ENCODE measurements around the gene GALNT14.
A peak's percentile ranks its signal among the peaks of the same experiment; 100 is the strongest.

Gene GALNT14, protein sequence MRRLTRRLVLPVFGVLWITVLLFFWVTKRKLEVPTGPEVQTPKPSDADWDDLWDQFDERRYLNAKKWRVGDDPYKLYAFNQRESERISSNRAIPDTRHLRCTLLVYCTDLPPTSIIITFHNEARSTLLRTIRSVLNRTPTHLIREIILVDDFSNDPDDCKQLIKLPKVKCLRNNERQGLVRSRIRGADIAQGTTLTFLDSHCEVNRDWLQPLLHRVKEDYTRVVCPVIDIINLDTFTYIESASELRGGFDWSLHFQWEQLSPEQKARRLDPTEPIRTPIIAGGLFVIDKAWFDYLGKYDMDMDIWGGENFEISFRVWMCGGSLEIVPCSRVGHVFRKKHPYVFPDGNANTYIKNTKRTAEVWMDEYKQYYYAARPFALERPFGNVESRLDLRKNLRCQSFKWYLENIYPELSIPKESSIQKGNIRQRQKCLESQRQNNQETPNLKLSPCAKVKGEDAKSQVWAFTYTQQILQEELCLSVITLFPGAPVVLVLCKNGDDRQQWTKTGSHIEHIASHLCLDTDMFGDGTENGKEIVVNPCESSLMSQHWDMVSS

DNA sequence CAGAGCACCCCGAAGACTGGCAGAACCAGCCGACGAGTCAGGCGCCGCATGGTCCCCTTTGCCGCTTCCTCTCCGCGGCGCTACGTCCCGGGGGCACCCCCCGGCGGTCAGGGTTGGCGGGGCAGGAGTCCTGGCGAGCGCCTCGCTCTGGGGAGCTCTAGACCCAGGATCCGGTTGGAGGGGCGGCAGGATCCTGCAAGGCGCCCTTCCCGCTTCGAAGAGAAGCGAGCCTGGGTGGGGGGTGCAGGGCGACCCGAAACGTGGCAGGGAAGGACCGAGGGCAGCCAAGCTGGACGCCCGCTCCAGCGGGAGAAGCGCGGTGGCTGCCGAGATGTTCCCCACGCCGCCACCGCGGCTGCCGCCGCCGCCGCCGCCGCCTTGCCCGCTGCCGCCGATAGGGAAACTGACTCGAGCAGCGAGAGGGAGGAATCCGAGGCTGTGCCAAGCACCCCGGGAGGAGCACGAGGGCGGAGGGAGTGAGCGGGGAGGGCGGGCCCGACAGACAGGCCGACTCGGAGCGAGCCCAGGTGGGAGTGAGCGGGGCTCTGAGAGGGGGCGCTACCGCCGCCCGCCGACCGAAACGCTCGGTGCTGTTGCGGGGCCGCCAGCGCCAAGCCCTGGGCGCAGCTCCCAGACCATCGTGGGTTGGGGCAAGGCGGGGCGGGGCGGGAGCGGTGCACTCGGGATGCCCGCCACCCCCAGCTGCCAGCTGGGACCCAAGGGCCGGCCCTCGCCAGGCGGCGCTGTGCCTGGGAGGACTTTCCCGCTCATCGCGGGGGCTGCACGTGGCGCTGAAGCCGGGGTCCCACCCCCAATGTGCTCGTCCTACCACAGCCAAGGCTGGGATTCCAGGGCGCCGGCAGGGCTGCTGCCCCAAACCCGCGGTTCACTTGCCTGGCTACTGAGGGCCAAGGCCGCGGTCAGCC is at the start of gene GALNT14:
Gene GALNT14, minus strand, starts transcription at position 404 of the 926 bp plus-strand sequence. Its CDS starts 354 bp downstream, at position 50.
- TF ChIP-seq, protein P1, sequence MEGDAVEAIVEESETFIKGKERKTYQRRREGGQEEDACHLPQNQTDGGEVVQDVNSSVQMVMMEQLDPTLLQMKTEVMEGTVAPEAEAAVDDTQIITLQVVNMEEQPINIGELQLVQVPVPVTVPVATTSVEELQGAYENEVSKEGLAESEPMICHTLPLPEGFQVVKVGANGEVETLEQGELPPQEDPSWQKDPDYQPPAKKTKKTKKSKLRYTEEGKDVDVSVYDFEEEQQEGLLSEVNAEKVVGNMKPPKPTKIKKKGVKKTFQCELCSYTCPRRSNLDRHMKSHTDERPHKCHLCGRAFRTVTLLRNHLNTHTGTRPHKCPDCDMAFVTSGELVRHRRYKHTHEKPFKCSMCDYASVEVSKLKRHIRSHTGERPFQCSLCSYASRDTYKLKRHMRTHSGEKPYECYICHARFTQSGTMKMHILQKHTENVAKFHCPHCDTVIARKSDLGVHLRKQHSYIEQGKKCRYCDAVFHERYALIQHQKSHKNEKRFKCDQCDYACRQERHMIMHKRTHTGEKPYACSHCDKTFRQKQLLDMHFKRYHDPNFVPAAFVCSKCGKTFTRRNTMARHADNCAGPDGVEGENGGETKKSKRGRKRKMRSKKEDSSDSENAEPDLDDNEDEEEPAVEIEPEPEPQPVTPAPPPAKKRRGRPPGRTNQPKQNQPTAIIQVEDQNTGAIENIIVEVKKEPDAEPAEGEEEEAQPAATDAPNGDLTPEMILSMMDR (IDR thresholded peaks at IDR 0.05): peak; percentile 40; the same call in 1 of the 2 replicates

DNA sequence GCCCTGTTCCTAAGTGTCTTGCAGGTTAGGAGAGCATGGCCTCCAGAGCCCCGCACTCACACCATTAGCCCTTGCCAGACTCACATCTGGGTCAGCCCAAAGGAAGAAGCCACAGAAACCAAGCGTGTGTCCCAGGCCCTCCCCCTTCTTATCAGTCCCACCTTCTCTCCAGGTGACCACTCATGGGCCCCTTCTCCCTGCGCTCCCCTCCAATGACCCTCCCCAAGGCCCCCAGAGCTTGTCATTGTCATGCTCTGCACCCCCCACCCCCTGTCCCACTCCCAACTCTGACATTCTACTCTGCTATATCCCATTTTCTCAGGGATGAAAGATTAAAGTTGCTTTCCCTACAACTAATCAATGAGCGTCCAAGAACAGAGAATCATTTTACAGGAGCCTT is 48.9 kb upstream of the GALNT14 start:
- TF ChIP-seq, protein P1 (IDR thresholded peaks at IDR 0.05): no peak

DNA sequence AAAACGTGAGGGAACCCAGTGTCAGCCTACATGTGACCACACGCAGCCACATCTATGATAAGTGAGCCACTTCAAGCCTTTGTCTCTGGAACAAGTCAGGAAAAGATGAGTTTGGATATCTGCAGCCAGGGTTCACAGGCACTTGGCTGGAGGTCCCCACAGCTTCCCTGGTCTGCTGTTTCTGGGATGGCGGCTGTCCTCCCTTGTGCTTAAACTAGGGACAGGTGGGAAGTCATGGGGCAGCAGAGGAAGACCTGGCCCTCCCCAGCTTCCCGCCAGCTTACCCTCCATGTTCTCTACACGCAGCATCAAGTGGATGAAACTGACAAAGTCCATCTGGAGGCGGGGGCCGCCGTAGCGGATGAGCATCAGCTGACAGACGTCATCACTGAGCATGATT is 38.5 kb upstream of the GALNT14 start:
- TF ChIP-seq, protein P1 (IDR thresholded peaks at IDR 0.05): no peak

DNA sequence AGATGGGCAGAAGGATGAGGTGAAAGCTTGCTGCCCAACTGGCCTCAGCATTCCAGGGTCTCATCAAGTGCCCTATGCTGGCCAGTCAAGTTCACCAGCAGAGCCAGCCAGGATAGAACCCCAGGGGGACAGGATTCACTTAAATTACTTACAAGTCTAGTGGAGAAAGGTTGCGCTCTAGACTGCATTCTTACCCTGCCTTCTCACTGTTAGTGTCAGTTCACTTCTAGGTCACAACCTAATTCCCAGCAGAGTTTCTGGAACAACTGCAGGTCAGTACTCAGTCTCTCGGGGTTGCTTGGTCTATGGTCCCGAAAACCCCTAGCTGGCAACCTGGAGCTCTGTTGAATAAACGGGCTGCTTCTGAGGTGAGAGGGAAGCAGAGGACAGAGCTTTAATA is 32.9 kb upstream of the GALNT14 start:
- TF ChIP-seq, protein P1 (IDR thresholded peaks at IDR 0.05): no peak

DNA sequence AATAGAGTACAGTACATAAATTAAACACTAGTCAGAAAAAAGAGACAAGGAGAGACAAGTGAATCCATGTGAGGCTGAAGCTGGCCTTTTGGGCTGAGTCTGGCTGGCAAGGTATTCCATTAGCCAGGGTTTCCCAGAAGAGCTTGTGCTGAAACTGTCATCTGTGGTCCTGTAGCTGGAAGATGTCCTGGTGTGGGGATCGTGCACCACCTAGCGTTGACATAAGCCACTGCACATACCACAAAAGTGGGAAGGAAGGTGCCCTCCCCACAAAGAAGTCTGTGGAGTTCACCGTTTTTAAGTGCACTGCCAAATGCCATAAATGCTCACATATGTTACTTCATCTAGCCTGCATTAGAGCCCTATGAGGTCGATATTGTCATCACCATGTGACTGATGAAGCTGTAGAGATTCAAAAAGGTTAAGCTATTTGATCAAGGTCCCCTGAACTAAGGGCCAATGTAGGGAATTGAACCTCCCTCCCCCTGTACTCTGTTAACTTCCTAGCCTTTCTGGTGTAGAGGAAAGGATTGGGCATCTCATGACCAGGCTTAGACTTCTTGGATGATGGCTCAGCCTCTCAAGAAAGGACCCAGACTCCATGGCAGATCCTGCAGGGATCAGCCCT is 31.9 kb upstream of the GALNT14 start:
- TF ChIP-seq, protein P1 (IDR thresholded peaks at IDR 0.05): peak; percentile 84

DNA sequence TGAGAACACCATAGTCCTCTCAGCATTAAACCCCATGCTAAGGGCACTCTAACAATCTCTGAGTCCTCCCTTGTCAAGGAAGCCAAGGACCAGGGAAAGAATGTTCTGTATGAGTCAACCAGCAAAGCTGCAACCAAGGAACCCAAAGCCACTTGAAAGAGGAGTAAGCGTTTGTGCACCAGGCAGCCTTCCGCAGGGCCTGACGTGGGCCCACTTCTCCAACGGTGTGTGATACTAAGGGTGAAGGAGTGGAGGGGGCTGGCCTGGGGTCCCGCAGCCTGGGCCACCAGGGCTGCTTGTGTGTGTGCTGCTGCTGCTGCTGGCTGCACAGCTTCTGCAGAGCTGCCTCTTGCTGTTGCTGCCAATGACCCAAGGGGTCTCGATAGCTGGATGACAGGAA is 30.1 kb upstream of the GALNT14 start:
- TF ChIP-seq, protein P1 (IDR thresholded peaks at IDR 0.05): no peak

DNA sequence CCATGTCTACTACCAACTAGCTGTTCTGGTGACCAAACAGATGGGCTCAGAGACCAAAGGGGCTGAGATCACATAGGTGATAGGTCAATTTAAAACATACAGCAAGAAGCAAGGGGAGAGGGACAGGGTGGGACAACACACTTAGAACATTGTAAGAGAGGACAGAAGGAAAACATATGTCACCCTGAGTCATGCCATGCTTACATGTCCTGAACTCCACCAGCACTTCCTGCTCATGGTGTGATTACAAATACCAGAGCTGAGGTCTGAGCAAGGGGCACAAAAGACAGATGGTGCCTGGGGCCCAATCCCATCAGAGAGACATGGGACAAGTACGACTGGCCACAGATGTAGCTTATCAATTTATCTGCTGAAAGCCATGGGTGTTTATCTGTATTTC is 28.7 kb upstream of the GALNT14 start:
- TF ChIP-seq, protein P1 (IDR thresholded peaks at IDR 0.05): no peak
